AG10803 (cell line): ENCODE measurements around the gene KIF16B.

Source experiments
- DNase-seq: peaks from one replicate; pipeline ENCODE4 v3.0.0; 2010; ENCODE audit warnings: low read depth
- H3K4me3 ChIP-seq: 2 replicates; pipeline ENCODE4 v1.5.1; 2011; ENCODE audit warnings: mild to moderate bottlenecking, low read length, control low read depth
- TF ChIP-seq, protein P1 (sequence below): conservative IDR thresholded peaks from 2 replicates; pipeline ENCODE4 v1.5.1; 2011; ENCODE audit warnings: mild to moderate bottlenecking, low read length, control low read depth, inconsistent platforms

The KIF16B gene

DNA sequence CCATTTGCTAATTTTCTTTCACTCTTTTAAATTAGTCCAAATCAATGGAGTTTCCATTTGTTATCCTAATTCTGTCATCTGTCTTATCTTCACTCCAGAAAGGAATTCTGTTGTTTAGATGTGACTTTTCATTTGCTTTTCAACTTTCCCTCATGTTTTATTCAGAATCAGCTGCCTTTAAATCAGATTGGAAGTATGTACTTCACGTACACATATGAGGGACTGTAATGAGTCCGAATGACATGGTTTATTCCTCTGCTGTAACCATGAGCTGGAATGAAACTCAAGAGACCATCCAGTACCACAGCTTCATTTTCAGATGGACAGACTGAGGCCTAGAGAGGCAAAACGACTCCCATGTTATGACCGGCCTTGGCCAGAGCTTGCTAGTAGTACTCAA, 302.3 kb downstream of the KIF16B start:
- TF ChIP-seq, protein P1, sequence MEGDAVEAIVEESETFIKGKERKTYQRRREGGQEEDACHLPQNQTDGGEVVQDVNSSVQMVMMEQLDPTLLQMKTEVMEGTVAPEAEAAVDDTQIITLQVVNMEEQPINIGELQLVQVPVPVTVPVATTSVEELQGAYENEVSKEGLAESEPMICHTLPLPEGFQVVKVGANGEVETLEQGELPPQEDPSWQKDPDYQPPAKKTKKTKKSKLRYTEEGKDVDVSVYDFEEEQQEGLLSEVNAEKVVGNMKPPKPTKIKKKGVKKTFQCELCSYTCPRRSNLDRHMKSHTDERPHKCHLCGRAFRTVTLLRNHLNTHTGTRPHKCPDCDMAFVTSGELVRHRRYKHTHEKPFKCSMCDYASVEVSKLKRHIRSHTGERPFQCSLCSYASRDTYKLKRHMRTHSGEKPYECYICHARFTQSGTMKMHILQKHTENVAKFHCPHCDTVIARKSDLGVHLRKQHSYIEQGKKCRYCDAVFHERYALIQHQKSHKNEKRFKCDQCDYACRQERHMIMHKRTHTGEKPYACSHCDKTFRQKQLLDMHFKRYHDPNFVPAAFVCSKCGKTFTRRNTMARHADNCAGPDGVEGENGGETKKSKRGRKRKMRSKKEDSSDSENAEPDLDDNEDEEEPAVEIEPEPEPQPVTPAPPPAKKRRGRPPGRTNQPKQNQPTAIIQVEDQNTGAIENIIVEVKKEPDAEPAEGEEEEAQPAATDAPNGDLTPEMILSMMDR = no peak
- no peak for DNase-seq
- no peak overlapping the region for H3K4me3 ChIP-seq

DNA sequence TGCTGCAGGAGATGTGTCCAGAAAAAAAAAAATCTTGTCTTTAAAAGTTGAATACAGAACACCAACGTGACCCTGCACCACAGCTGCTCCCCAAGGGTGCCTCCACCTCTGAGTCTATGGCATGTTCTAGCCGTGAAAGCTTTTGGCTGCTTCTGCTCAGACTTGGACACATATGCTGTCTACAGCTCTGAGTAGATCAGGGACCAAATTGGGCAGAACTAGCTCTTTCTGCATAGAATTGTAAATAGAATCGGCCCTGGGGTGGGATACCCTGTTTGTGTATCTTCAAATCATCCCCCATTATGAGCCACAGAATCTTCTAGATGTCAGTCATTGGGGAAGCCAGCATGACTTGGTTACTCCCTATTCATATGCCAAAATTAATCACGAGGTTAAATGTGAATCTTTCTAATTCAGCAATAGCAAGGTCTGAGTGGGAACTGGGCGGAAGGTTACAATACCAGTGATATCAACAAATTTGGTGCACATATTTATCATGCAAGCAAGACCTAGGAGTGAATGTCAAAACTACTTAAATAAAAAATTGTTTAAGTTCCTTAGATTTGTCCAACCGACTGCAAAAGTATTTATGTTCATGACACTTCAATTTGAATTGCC, 302.8 kb downstream of the KIF16B start:
- H3K4me3 ChIP-seq = no peak overlapping the region
- TF ChIP-seq, protein P1 = no peak
- no peak for DNase-seq

DNA sequence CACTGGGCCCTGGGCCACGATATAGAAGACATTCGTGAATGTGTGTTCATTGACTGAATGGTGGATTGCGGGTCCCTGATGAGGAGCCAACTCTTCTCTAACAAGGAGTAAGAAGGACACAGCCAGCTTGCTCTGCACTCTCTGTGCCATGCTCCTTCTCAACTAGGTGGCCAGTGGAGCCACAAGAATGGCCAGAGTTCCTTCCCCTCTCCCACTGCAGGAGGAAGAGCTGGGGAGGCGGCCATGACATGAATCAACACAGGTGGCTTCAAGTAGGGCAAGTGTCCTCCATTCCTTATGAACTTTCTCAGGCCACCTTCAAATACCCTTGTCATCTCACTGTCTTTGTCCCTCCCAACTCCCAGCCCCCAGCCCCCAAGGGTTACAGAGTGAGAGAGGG, 305.7 kb downstream of the KIF16B start:
- no peak overlapping the region for H3K4me3 ChIP-seq
- TF ChIP-seq, protein P1 = no peak
- no peak for DNase-seq

DNA sequence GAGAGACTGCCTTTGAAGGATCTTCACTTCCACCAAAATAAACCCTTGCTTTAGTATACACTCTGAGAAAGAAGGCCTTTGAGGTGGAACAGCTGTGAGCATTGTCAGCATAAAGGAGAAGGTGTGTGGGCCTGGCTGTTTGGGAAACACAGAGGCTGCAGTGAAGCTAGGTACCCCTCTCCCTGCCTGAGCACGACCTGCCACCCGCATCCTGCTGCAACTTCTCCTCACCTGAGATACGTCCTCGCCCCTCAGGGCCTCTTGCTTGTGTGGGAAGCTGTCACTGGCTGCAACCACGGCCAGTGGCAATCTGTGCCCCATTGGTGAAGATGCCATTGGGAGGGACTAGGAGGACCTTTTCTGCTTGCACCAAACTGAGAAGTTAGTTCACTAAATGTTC, 307.9 kb downstream of the KIF16B start:
- TF ChIP-seq, protein P1 = no peak
- DNase-seq = no peak

DNA sequence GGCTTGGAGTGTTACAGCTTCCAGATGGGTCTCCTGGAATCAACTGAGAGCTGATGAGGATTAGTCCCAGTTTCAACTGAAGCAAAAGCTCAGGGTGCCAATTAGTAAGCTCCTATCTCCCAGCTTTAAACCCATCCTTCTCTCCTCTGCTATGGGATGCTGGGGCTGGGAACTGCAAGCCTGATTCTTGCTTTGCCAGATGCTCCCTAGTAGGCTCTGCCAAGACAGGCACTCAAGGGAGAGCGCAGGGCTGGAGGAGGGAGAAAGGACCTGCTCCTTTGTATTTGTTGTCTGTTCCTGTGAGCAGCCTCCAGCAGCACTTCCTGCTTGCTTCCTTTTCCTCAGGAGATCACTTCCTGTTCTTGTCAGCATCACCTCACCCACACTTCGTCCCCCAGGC, 309.7 kb downstream of the KIF16B start:
- TF ChIP-seq, protein P1 = no peak
- H3K4me3 ChIP-seq = no peak overlapping the region
- no peak for DNase-seq

More for the DNA sequence above, 307.9 kb downstream of the KIF16B start:
- H3K4me3 ChIP-seq = no peak overlapping the region

DNA sequence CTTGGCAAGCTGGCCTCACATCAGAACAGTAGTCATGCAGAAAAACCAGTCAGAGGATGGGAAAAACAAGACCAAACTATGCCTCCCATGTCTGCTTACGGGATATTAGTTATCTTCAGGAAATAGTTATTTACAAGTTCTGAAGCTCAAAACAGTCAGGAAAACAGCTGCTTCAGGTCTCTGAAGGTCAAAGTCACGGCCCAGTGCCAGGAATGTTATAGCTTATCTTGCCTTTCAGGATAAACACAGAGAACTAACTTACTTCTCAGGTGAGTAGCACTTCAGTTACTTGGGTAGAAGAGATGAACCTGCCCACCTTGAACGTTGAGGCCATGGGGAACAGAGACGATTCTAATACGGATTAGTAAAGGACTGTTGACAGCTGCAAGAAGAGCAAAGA, 310.7 kb downstream of the KIF16B start:
- no peak for DNase-seq
- TF ChIP-seq, protein P1 = no peak
- no peak overlapping the region for H3K4me3 ChIP-seq

DNA sequence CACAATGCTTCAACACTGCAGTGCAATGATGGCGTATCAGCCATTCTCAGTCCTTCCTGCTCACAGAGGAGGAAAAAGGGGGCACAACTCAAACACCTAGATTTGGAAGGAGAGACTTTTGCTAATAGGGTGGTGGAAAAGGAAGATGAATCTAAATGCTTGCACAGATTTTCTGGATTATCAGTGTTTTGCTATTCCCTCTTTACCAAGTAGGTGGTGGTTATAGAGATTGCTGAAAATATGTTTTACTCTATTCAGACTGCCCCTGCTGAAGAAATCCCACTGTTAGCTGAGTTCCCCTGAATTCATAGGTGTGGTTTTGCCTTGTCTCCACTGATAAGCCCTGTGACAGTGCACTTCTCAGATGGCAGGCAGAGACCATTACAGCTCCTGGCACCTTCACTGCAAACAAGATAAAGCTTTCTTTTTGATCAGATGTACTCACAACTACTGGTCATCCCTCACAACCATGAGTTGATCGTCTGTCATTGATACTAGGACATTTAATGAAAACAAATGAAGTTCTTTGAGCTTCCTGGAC, 311.4 kb downstream of the KIF16B start:
- no peak for DNase-seq
- TF ChIP-seq, protein P1 = no peak
- H3K4me3 ChIP-seq = no peak overlapping the region
